ENCODE results near the gene NT5E. TPM values are rescaled to one million over a fixed set of nuclear protein-coding genes. Genes with fewer than 3 reads are reported as not detected.

Gene NT5E
- total RNA-seq, 1 experiment from 2014 or later = 15.8 TPM

DNA sequence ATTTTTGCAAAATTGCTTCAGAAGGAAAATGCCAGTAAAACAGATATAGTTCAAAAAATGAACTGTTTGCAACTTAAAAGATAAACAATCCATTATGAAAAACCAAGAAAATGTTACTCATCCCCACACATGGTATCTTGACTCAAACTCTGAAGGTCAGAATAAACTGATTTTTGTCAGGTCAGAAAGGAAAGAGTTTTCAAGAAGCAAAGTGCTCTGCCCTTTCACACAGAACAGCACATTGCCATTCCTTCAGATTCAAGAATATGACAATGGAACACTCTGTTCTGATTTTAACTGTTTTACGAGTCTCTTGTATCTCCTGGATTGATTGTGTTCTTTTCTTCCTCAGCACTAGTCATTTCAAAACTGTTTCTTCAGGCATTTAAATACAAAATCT is 33.8 kb upstream of the NT5E start:
- ChIA-PET CTCF (no interaction called here), POLR2A (ENCODE audit: unreplicated experiment) (no interaction called here)
- H3K4me3 ChIP-seq (ENCODE audit: low read length) = no peak overlapping the region
- no peaks in the 10 kb centered on the region for H3K79me2 ChIP-seq (ENCODE audit: low read length)
- no peak for DNase-seq
- ATAC-seq = peak; percentile 40; the same call in 1 of the 2 replicates
- H3K9me2 ChIP-seq (replicated peaks; ENCODE audit: low read length) = no peaks in the 10 kb centered on the region
- H3K4me2 ChIP-seq (ENCODE audit: low read length) = no peak overlapping the region
- no peak overlapping the region for H3K9ac ChIP-seq (ENCODE audit: low read length)
- H3F3A ChIP-seq (ENCODE audit: low read length, unreplicated experiment) = no peaks in the 10 kb centered on the region
- no peak overlapping the region for H3K27ac ChIP-seq (ENCODE audit: low read length)
- TF ChIP-seq, protein P1, sequence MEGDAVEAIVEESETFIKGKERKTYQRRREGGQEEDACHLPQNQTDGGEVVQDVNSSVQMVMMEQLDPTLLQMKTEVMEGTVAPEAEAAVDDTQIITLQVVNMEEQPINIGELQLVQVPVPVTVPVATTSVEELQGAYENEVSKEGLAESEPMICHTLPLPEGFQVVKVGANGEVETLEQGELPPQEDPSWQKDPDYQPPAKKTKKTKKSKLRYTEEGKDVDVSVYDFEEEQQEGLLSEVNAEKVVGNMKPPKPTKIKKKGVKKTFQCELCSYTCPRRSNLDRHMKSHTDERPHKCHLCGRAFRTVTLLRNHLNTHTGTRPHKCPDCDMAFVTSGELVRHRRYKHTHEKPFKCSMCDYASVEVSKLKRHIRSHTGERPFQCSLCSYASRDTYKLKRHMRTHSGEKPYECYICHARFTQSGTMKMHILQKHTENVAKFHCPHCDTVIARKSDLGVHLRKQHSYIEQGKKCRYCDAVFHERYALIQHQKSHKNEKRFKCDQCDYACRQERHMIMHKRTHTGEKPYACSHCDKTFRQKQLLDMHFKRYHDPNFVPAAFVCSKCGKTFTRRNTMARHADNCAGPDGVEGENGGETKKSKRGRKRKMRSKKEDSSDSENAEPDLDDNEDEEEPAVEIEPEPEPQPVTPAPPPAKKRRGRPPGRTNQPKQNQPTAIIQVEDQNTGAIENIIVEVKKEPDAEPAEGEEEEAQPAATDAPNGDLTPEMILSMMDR (conservative IDR thresholded peaks at IDR 0.05; ENCODE audit: low read depth, low read length) = no peak
- TF ChIP-seq EZH2phosphoT487 (IDR thresholded peaks at IDR 0.05; ENCODE audit: borderline replicate concordance, low read length) (no peak), EZH2 (IDR thresholded peaks at IDR 0.05; ENCODE audit: low read length, unreplicated experiment) (no peak)
- H3K4me1 ChIP-seq (ENCODE audit: insufficient read depth, low read length) = peaks cover 11% of the 10 kb centered on the region
- H2AFZ ChIP-seq (ENCODE audit: low read length) = no peak overlapping the region
- intact Hi-C loops (cut with micrococcal nuclease) = no loop called here
- H4K20me1 ChIP-seq (ENCODE audit: low read length) = no peaks in the 10 kb centered on the region
- H3K27me3 ChIP-seq (ENCODE audit: low read length) = no peaks in the 10 kb centered on the region
- BruUV-seq (replicated peaks) = no TSS peak
- H3K9me3 ChIP-seq (ENCODE audit: low read length) = no peaks in the 10 kb centered on the region
- H3K36me3 ChIP-seq (ENCODE audit: low read depth, low read length) = no peaks in the 10 kb centered on the region

DNA sequence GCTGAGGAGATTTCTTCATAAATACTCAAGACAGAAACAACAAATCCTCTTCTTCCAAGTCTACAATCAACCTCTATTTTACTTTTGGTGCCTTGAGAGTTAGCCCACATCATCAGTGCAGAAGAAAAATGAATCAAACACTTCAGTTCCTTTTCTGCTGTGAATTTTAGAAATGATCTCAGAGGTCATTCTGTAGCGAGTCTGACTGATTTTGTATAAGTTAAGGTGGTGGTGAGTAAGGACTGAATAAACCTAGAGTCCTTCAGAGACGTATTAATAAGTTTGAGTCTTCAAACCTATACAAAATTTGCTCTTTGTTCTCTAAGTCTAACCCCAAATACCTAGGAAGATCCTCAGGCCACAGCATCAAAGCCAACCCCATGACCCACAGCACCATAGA is 33.1 kb upstream of the NT5E start:
- H3K4me3 ChIP-seq (ENCODE audit: low read length) = no peak overlapping the region
- no peaks in the 10 kb centered on the region for H3K9me2 ChIP-seq (replicated peaks; ENCODE audit: low read length)
- no peak overlapping the region for H3K4me2 ChIP-seq (ENCODE audit: low read length)
- DNase-seq (no peak), ATAC-seq (no peak)
- no peaks in the 10 kb centered on the region for H3K36me3 ChIP-seq (ENCODE audit: low read depth, low read length)
- ChIA-PET CTCF (no interaction called here), POLR2A (ENCODE audit: unreplicated experiment) (no interaction called here)
- H3F3A ChIP-seq (ENCODE audit: low read length, unreplicated experiment) = no peaks in the 10 kb centered on the region
- no peaks in the 10 kb centered on the region for H3K79me2 ChIP-seq (ENCODE audit: low read length)
- H3K9ac ChIP-seq (ENCODE audit: low read length) = no peak overlapping the region
- TF ChIP-seq, protein P1 (conservative IDR thresholded peaks at IDR 0.05; ENCODE audit: low read depth, low read length) = no peak
- no peak for TF ChIP-seq EZH2 (IDR thresholded peaks at IDR 0.05; ENCODE audit: low read length, unreplicated experiment)
- TF ChIP-seq EZH2phosphoT487 (IDR thresholded peaks at IDR 0.05; ENCODE audit: borderline replicate concordance, low read length) = no peak
- H3K9me3 ChIP-seq (ENCODE audit: low read length) = no peaks in the 10 kb centered on the region
- peaks cover 11% of the 10 kb centered on the region for H3K4me1 ChIP-seq (ENCODE audit: insufficient read depth, low read length)
- H4K20me1 ChIP-seq (ENCODE audit: low read length) = no peaks in the 10 kb centered on the region
- H2AFZ ChIP-seq (ENCODE audit: low read length) = no peak overlapping the region
- no peak overlapping the region for H3K27ac ChIP-seq (ENCODE audit: low read length)
- intact Hi-C loops (cut with micrococcal nuclease) = no loop called here
- no peaks in the 10 kb centered on the region for H3K27me3 ChIP-seq (ENCODE audit: low read length)
- BruUV-seq (replicated peaks) = no TSS peak

DNA sequence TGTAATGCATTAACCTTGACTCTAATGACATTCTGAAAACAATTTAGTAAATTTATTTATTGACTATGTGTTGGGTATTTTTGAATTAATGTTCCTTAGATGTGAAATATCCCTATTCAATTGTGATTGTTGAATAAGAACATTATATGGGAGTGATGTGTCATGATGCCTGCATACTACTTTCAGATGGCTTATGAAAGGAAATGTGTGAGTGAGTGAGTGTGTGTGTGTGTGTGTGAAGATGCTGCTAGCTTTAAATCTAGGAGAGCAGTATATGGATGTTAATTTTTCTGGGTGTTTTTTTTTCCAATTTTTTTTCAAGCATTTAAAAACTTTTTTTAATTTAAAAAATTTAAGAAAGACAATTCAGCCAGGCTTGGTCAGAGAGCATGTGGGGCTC is 32.5 kb upstream of the NT5E start:
- ATAC-seq (no peak), DNase-seq (no peak)
- BruUV-seq (replicated peaks) = no TSS peak
- H4K20me1 ChIP-seq (ENCODE audit: low read length) = no peaks in the 10 kb centered on the region
- intact Hi-C loops (cut with micrococcal nuclease) = no loop called here
- no peak overlapping the region for H3K4me3 ChIP-seq (ENCODE audit: low read length)
- POLR2A ChIA-PET (ENCODE audit: unreplicated experiment) = no interaction called here
- no peaks in the 10 kb centered on the region for H3K79me2 ChIP-seq (ENCODE audit: low read length)
- no peaks in the 10 kb centered on the region for H3K9me2 ChIP-seq (replicated peaks; ENCODE audit: low read length)
- no peaks in the 10 kb centered on the region for H3K27me3 ChIP-seq (ENCODE audit: low read length)
- TF ChIP-seq, protein P1 (conservative IDR thresholded peaks at IDR 0.05; ENCODE audit: low read depth, low read length) = no peak
- TF ChIP-seq EZH2phosphoT487 (IDR thresholded peaks at IDR 0.05; ENCODE audit: borderline replicate concordance, low read length) (no peak), EZH2 (IDR thresholded peaks at IDR 0.05; ENCODE audit: low read length, unreplicated experiment) (no peak)
- CTCF ChIA-PET = no interaction called here
- H3K4me2 ChIP-seq (ENCODE audit: low read length) = no peak overlapping the region
- H3K27ac ChIP-seq (ENCODE audit: low read length) = no peak overlapping the region
- H3K9me3 ChIP-seq (ENCODE audit: low read length) = no peaks in the 10 kb centered on the region
- no peaks in the 10 kb centered on the region for H3F3A ChIP-seq (ENCODE audit: low read length, unreplicated experiment)
- H2AFZ ChIP-seq (ENCODE audit: low read length) = no peak overlapping the region
- H3K4me1 ChIP-seq (ENCODE audit: insufficient read depth, low read length) = peaks cover 11% of the 10 kb centered on the region
- H3K36me3 ChIP-seq (ENCODE audit: low read depth, low read length) = no peaks in the 10 kb centered on the region
- no peak overlapping the region for H3K9ac ChIP-seq (ENCODE audit: low read length)
